Large intestine (tissue), 3 donors: ENCODE data around the gene ALMS1. TPM values are rescaled to one million over a fixed set of nuclear protein-coding genes. Genes with fewer than 3 reads are reported as not detected.
"Not testable (repeated sequence)": the region's sequence is repeated elsewhere in the genome, so short reads cannot be mapped to it uniquely, and the experiment has no call there.

Experiments used
- DNase-seq, 2 donors: peaks; one replicate each; pipeline versions ENCODE4 v3.0.0 to v3.0.0-alpha.2; 2013
- H3K27ac ChIP-seq: one replicate; pipeline ENCODE4 v1.5.1; 2013; ENCODE audit warnings: low read length
- H3K27me3 ChIP-seq: 2 replicates; pipeline ENCODE4 v1.6.1; 2013; ENCODE audit warnings: low read length; ENCODE audit not compliant: control insufficient read depth, insufficient read depth
- H3K36me3 ChIP-seq: 2 replicates; pipeline ENCODE4 v1.6.1; 2013; ENCODE audit warnings: low read length; ENCODE audit not compliant: control insufficient read depth, insufficient read depth
- H3K4me1 ChIP-seq: one replicate; pipeline ENCODE4 v1.6.1; 2013; ENCODE audit warnings: low read length; ENCODE audit not compliant: control insufficient read depth, insufficient read depth
- H3K4me3 ChIP-seq: one replicate; pipeline ENCODE4 v1.5.1; 2013; ENCODE audit warnings: low read length
- H3K9me3 ChIP-seq: one replicate; pipeline ENCODE4 v1.6.1; 2013; ENCODE audit warnings: mild to moderate bottlenecking, low read depth, low read length, moderate library complexity; ENCODE audit not compliant: control insufficient read depth
- WGBS: methylation state at CpG from one replicate; pipeline ENCODE4 v1.1.5; 2013; ENCODE audit warnings: low lambda C conversion rate; ENCODE audit not compliant: insufficient coverage; 5-methylcytosine and 5-hydroxymethylcytosine counted together
- polyA plus RNA-seq: library from polyadenylated mRNA; unstranded; fragments of 120-200 nt; gene quantifications from one replicate; pipeline ENCODE4 v1.2.1, GENCODE V29; 2013

ALMS1 gene
- polyA plus RNA-seq, 1 donor = 22.5 TPM

DNA sequence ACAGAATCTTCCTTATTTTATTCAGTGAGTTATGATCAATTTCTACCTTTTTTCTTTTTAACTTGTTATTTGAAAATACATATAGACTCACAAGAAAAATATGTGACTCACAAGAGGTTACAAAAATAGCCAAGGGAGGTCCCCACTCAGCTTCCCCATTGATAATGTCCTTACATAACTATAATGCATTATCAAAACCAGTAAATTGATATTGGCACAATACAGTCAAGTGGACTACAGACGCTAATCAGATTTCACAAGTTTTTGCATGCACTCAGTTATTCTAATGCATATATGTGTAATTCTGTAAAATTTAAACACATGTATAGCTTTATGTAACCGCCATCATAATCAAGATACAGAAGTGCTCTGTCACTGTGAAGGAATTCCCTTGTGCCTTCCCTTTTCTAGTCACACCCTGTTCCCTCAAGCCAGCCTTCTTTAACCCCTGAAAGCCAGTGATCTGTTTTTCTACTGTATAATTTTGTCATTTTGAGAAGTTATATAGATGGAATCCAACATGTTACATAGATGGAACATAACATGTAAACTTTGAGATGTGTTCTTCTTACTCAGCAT is 118.4 kb downstream of the ALMS1 start:
- no peak overlapping the region for H3K4me3 ChIP-seq
- no peaks in the 10 kb centered on the region for H3K4me1 ChIP-seq
- H3K36me3 ChIP-seq = no peaks in the 10 kb centered on the region
- H3K27me3 ChIP-seq = no peaks in the 10 kb centered on the region
- peaks cover 3% of the 10 kb centered on the region for H3K9me3 ChIP-seq
- WGBS = no CpG with 5 or more reads among the region's 2 CpGs
- DNase-seq = no peak
- no peak overlapping the region for H3K27ac ChIP-seq

DNA sequence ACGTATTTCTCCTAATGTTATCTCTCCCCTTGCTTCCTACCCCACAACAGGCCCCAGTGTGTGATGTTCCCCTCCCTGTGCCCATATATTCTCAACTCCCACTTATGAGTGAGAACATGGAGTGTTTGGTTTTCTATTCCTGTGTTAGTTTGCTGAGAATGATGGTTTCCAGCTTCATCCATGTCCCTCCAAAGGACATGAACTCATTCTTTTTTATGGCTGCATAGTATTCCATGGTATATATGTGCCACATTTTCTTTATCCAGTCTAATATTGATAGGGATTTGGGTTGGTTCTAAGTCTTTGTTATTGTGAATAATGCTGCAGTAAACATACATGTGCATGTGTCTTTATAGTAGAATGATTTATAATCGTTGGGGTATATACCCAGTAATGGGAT is 119.2 kb downstream of the ALMS1 start:
- not testable (repeated sequence) for H3K36me3 ChIP-seq, H3K4me3 ChIP-seq, H3K9me3 ChIP-seq, H3K27me3 ChIP-seq, H3K4me1 ChIP-seq, DNase-seq, H3K27ac ChIP-seq
- WGBS = no CpG with 5 or more reads among the region's 2 CpGs

- H3K27ac ChIP-seq, H3K27me3 ChIP-seq, H3K9me3 ChIP-seq, DNase-seq, H3K4me1 ChIP-seq, H3K4me3 ChIP-seq, H3K36me3 ChIP-seq: not testable (repeated sequence)
- WGBS = no CpG with 5 or more reads among the region's 5 CpGs
Observed at GRCh38 chr2:73510470-73510869, 124.8 kb downstream of the ALMS1 start.

DNA sequence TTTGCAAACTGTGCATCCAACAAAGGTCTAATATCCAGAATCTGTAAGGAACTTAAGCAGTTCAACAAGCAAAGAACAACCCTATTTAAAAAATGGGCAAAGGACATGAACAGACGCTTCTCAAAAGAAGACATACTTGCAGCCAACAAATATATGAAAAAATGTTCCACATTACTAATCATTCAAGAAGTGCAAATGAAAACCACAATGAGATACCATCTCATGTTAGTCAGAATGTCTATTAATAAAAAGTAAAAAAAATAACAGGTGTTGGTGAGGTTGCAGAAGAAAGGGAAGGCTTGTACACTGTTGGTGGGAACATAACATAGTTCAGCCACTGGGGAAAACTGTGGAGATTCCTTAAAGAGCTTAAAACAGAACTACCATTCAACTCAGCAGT is 130.4 kb downstream of the ALMS1 start:
- H3K27me3 ChIP-seq = no peaks in the 10 kb centered on the region
- DNase-seq = no peak
- H3K4me1 ChIP-seq = no peaks in the 10 kb centered on the region
- 100% methylated on average over 1 of the region's 1 CpG for WGBS
- peaks cover 2% of the 10 kb centered on the region for H3K36me3 ChIP-seq
- H3K9me3 ChIP-seq = no peaks in the 10 kb centered on the region
- no peak overlapping the region for H3K27ac ChIP-seq
- H3K4me3 ChIP-seq = no peak overlapping the region

DNA sequence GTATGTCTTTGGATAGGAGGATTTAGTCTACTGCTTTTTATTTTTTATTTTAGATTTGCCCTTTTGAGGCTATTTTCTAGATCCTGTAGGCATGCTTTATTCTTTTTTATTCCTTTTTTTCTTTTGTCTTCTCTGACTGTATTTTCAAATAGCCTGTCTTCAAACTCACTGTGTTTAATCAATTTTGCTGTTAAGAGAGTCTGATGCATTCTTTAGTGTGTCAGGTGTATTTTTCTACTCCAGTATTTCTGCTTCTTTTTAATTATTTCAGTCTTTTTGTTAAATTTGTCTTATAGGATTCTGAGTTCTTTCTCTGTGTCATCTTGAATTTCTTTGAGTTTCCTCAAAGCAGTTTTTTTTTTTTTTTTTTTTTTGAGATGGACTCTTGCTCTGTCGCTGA is 143.1 kb downstream of the ALMS1 start:
- Histone ChIP-seq H3K36me3 (peaks cover 19% of the 10 kb centered on the region), H3K27ac (no peak overlapping the region), H3K9me3 (peaks cover 15% of the 10 kb centered on the region), H3K4me3 (no peak overlapping the region), H3K4me1 (no peaks in the 10 kb centered on the region), H3K27me3 (no peaks in the 10 kb centered on the region)
- WGBS = no CpG with 5 or more reads among the region's 1 CpG
- no peak for DNase-seq

DNA sequence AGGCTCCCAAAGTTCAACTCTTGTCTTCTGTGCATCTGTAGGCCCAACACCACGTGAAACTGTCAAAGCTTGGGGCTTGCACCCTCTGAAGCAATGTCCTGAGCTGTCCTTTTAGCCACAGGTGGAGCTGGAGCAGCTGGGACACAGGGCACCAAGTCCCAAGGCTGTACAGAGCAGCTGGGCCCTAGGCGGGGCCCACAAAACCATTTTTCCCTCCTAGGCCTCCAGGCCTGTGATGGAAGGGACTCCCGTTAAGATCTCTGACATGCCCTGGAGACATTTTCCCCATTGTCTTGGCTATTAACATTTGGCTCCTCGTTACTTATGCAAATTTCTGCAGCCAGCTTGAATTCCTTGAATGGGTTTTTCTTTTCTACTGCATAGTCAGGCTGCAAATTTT is 145.1 kb downstream of the ALMS1 start:
- not testable (repeated sequence) for H3K4me1 ChIP-seq, H3K27me3 ChIP-seq, H3K4me3 ChIP-seq, H3K27ac ChIP-seq, DNase-seq
- Histone ChIP-seq H3K9me3 (peaks cover 15% of the 10 kb centered on the region), H3K36me3 (peaks cover 24% of the 10 kb centered on the region)
- WGBS = 100% methylated on average over 1 of the region's 4 CpGs

DNA sequence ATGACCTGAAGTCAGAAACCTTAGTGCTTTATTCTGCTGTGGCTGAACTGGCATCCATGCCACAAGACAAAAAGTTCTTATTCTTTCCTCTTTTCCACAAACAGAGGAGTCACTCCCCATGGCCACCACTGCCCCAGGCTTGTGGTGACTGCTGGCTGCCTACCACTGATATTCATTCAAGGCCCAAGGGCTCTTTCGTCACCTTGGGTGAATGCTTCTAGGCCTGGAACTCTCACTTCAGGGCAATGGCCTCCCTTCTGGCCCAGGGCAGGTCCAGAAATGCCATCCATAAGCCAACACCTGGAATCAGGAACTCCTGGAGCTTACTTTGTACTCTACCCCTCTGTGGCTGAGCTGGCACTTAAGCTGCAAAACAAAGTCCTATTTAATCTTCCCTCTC is 146.7 kb downstream of the ALMS1 start:
- WGBS = no CpG with 5 or more reads among the region's 1 CpG
- Histone ChIP-seq H3K4me3 (no peak overlapping the region), H3K27me3 (no peaks in the 10 kb centered on the region), H3K4me1 (no peaks in the 10 kb centered on the region), H3K36me3 (peaks cover 32% of the 10 kb centered on the region), H3K9me3 (peaks cover 10% of the 10 kb centered on the region), H3K27ac (no peak overlapping the region)
- no peak for DNase-seq

GRCh38 chr2:73536133-73536840 is 150.7 kb downstream of the ALMS1 start:
- H3K9me3 ChIP-seq = peaks cover 11% of the 10 kb centered on the region
- H3K27me3 ChIP-seq = no peaks in the 10 kb centered on the region
- no peak for DNase-seq
- no peak overlapping the region for H3K27ac ChIP-seq
- no peak overlapping the region for H3K4me3 ChIP-seq
- WGBS = 83% methylated on average over 2 of the region's 6 CpGs
- H3K36me3 ChIP-seq = peaks cover 27% of the 10 kb centered on the region
- H3K4me1 ChIP-seq = no peaks in the 10 kb centered on the region

DNA sequence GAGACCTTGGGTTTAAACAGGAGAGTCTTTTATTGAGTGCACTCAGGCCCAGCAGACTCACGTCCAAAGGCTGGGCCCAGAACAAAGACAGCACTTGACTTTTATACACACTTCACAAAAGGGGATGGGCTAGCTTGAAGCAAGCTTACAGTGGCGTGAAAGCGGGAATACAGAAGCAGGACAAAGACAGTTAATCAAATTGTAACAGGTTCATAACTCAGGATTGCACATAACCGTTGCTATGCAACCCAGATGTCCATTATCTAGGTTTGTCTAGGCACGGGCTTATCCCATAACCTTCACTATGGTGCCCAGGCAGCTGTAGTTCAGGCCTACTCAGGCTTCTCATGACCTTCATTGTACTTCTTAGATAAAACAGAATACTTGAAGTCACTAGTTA is 175.2 kb downstream of the ALMS1 start:
- not testable (repeated sequence) for H3K36me3 ChIP-seq, H3K9me3 ChIP-seq, H3K4me1 ChIP-seq, DNase-seq, H3K27ac ChIP-seq, H3K27me3 ChIP-seq, H3K4me3 ChIP-seq
- WGBS = no CpG with 5 or more reads among the region's 5 CpGs

GRCh38 chr2:73561422-73561821 is 175.8 kb downstream of the ALMS1 start:
- Histone ChIP-seq H3K36me3 (peaks cover 7% of the 10 kb centered on the region), H3K4me3 (no peak overlapping the region), H3K4me1 (no peaks in the 10 kb centered on the region), H3K27me3 (no peaks in the 10 kb centered on the region), H3K9me3 (no peaks in the 10 kb centered on the region), H3K27ac (no peak overlapping the region)
- no peak for DNase-seq

- Histone ChIP-seq H3K4me3 (no peak overlapping the region), H3K4me1 (no peaks in the 10 kb centered on the region), H3K9me3 (no peaks in the 10 kb centered on the region), H3K27me3 (no peaks in the 10 kb centered on the region), H3K27ac (no peak overlapping the region), H3K36me3 (no peaks in the 10 kb centered on the region)
- DNase-seq = no peak
- no CpG with 5 or more reads among the region's 1 CpG for WGBS
Observed at GRCh38 chr2:73564986-73565385, 179.3 kb downstream of the ALMS1 start.
